Skeletal muscle satellite cell (primary cell): ENCODE results near the gene NUMB.

Experiments
- H3K27me3 ChIP-seq: 2 replicates; pipeline ENCODE4 v1.7.0; 2013; ENCODE audit warnings: low read length; ENCODE audit not compliant: control insufficient read depth, insufficient read depth
- H3K36me3 ChIP-seq: 2 replicates; pipeline ENCODE4 v1.7.0; 2013; ENCODE audit warnings: mild to moderate bottlenecking, control low read depth, low read length; ENCODE audit not compliant: insufficient read depth
- H3K4me1 ChIP-seq: 2 replicates; pipeline ENCODE4 v1.7.0; 2013; ENCODE audit warnings: low read length; ENCODE audit not compliant: control insufficient read depth, insufficient read depth
- H3K4me2 ChIP-seq: 2 replicates; pipeline ENCODE4 v1.7.0; 2013; ENCODE audit warnings: mild to moderate bottlenecking, low read length
- H3K4me3 ChIP-seq: 2 replicates; pipeline ENCODE4 v1.7.0; 2013; ENCODE audit warnings: low read length
- H3K9ac ChIP-seq: 2 replicates; pipeline ENCODE4 v1.7.0; 2013; ENCODE audit warnings: mild to moderate bottlenecking, low read depth, low read length, moderate library complexity
- H3K9me3 ChIP-seq: replicated peaks from 2 replicates; pipeline ENCODE4 v1.7.0; 2013; ENCODE audit warnings: mild to moderate bottlenecking, control low read depth, low read length

NUMB gene

GRCh38 chr14:73263606-73264005 lies 194.7 kb downstream of the NUMB start:
- no peaks in the 10 kb centered on the region for H3K4me1 ChIP-seq
- H3K9me3 ChIP-seq, result no peaks in the 10 kb centered on the region
- no peak overlapping the region for H3K4me3 ChIP-seq
- no peaks in the 10 kb centered on the region for H3K36me3 ChIP-seq
- H3K27me3 ChIP-seq, result peaks cover 2% of the 10 kb centered on the region
- H3K9ac ChIP-seq, result no peak overlapping the region
- no peak overlapping the region for H3K4me2 ChIP-seq

- H3K9ac ChIP-seq, result no peak overlapping the region
- no peak overlapping the region for H3K4me3 ChIP-seq
- no peaks in the 10 kb centered on the region for H3K36me3 ChIP-seq
- peaks cover 2% of the 10 kb centered on the region for H3K27me3 ChIP-seq
- no peak overlapping the region for H3K4me2 ChIP-seq
- H3K9me3 ChIP-seq, result no peaks in the 10 kb centered on the region
- H3K4me1 ChIP-seq, result no peaks in the 10 kb centered on the region
Measured at GRCh38 chr14:73262427-73263183, 195.7 kb downstream of the NUMB start.

GRCh38 chr14:73261520-73262426 lies 196.6 kb downstream of the NUMB start:
- Histone ChIP-seq H3K4me3 (no peak overlapping the region), H3K4me1 (no peaks in the 10 kb centered on the region)

GRCh38 chr14:73261075-73261474 lies 197.3 kb downstream of the NUMB start:
- no peak overlapping the region for H3K9ac ChIP-seq
- H3K9me3 ChIP-seq, result no peaks in the 10 kb centered on the region
- peaks cover 2% of the 10 kb centered on the region for H3K27me3 ChIP-seq
- no peaks in the 10 kb centered on the region for H3K4me1 ChIP-seq
- H3K4me2 ChIP-seq, result no peak overlapping the region
- no peaks in the 10 kb centered on the region for H3K36me3 ChIP-seq
- no peak overlapping the region for H3K4me3 ChIP-seq

More at GRCh38 chr14:73261520-73262426, 196.6 kb downstream of the NUMB start:
- H3K36me3 ChIP-seq, result no peaks in the 10 kb centered on the region
- no peak overlapping the region for H3K9ac ChIP-seq
- no peak overlapping the region for H3K4me2 ChIP-seq
- peaks cover 2% of the 10 kb centered on the region for H3K27me3 ChIP-seq
- no peaks in the 10 kb centered on the region for H3K9me3 ChIP-seq

DNA sequence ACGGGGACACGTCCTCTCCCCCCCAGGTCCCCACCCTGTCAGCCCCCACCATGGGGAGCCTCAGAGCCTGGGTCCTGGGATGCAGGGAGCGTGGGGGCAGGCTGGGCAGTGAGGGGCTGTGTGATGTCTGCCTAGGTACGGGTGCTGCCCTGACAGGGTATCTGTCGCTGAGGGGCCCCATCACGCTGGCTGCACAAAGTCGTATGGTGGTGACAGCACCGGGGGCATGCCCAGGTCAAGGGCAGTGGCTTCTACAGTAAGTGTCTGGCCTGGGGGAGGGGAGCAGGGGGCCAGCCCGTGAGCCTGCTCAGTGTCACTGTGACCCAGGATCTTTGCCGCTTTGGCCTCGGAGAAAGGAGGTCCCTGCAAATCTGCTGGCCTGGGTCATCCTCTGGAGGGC lies 197.8 kb downstream of the NUMB start:
- Histone ChIP-seq H3K4me2 (no peak overlapping the region), H3K36me3 (no peaks in the 10 kb centered on the region), H3K4me1 (no peaks in the 10 kb centered on the region), H3K27me3 (peaks cover 2% of the 10 kb centered on the region), H3K9me3 (no peaks in the 10 kb centered on the region), H3K9ac (no peak overlapping the region), H3K4me3 (no peak overlapping the region)

DNA sequence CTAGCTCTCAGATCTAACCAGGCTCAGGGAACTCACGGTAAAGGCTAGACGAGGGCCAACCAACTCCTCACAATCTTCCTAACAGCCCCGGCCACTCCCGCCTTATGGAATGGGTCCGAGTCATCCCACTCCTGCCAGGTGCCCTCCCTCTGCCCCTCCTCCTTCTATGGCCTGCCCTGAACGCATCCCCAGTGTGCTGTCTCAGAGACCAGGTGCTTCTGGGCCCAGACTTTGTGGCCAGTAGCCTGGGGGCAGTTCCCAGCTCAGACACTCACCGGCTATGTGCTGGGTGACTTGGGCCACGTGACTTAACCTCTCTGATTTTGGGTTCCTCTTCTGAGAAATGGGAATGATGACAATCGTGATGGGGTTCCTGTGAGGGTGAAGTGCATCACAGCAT lies 198.5 kb downstream of the NUMB start:
- Histone ChIP-seq H3K9me3 (no peaks in the 10 kb centered on the region), H3K27me3 (peaks cover 2% of the 10 kb centered on the region), H3K36me3 (no peaks in the 10 kb centered on the region), H3K4me3 (no peak overlapping the region), H3K4me1 (no peaks in the 10 kb centered on the region), H3K9ac (no peak overlapping the region), H3K4me2 (no peak overlapping the region)

GRCh38 chr14:73258845-73259611 lies 199.3 kb downstream of the NUMB start:
- Histone ChIP-seq H3K4me2 (no peak overlapping the region), H3K9me3 (no peaks in the 10 kb centered on the region), H3K4me1 (no peaks in the 10 kb centered on the region), H3K36me3 (no peaks in the 10 kb centered on the region), H3K9ac (no peak overlapping the region), H3K4me3 (no peak overlapping the region), H3K27me3 (peaks cover 2% of the 10 kb centered on the region)

DNA sequence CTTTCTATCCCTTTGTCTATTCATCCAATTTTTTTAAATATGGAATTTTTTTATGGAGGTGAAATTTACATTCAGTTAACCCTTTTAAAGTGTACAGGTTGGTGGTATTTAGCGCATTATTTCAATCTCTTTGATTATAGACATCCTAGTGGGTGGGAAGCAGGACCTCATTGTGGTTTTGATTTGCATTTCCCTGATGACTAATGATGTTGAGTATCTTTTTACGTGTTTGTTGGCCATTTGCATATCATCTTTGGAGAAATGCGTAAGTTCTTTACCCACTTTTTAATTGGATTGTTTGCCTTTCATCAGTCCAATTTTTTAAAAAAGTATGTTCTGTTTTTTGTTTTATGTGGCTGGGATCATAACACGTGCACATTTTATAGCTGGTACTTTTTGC lies 200.3 kb downstream of the NUMB start:
- no peak overlapping the region for H3K9ac ChIP-seq
- H3K4me3 ChIP-seq, result no peak overlapping the region
- H3K27me3 ChIP-seq, result peaks cover 2% of the 10 kb centered on the region
- no peaks in the 10 kb centered on the region for H3K36me3 ChIP-seq
- H3K4me1 ChIP-seq, result no peaks in the 10 kb centered on the region
- H3K9me3 ChIP-seq, result no peaks in the 10 kb centered on the region
- H3K4me2 ChIP-seq, result no peak overlapping the region

GRCh38 chr14:73255693-73256225 lies 202.6 kb downstream of the NUMB start:
- Histone ChIP-seq H3K36me3 (no peaks in the 10 kb centered on the region), H3K9ac (no peak overlapping the region), H3K27me3 (peaks cover 2% of the 10 kb centered on the region), H3K4me2 (no peak overlapping the region), H3K4me1 (no peaks in the 10 kb centered on the region), H3K9me3 (no peaks in the 10 kb centered on the region), H3K4me3 (no peak overlapping the region)

GRCh38 chr14:73255005-73255400 lies 203.3 kb downstream of the NUMB start:
- Histone ChIP-seq H3K4me3 (no peak overlapping the region), H3K4me1 (no peaks in the 10 kb centered on the region), H3K9ac (no peak overlapping the region), H3K27me3 (peaks cover 2% of the 10 kb centered on the region), H3K36me3 (no peaks in the 10 kb centered on the region), H3K9me3 (no peaks in the 10 kb centered on the region), H3K4me2 (no peak overlapping the region)
